ENCODE results near the gene TFB2M. TPM values are rescaled to one million over a fixed set of nuclear protein-coding genes. Genes with fewer than 3 reads are reported as not detected.
"Not testable (repeated sequence)": the region's sequence is repeated elsewhere in the genome, so short reads cannot be mapped to it uniquely, and the experiment has no call there.

The TFB2M gene
- total RNA-seq, 1 donor from 2014 or later: 11.6 TPM

- H3K27ac Mint-ChIP-seq: no peak overlapping the region
Measured at GRCh38 chr1:246607462-246607861, 41.4 kb upstream of the TFB2M start.

DNA sequence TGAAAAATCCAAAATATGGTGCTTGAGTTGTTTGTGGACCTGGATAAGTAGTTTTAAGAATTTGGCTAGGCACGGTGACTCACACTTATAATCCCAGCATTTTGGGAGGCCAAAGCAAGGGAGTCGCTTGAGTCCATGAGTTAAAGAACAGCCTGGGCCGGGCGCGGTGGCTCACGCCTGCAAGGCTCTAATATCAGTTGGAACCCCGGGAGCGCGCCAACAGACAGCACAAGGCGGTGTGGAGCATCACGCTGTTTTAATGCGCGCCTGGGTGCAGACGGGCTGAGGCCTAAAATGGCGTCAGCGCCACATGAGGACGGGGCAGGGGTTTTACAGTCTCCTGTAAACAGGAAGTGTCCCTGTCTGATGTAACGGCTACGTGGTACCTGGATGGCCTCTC is 39.2 kb upstream of the TFB2M start:
- not testable (repeated sequence) for H3K27me3 Mint-ChIP-seq; H3K4me3 Mint-ChIP-seq (ENCODE audit: low read depth); H3K27ac Mint-ChIP-seq; DNase-seq (ENCODE audit: low spot score, unreplicated experiment)
- H3K9me3 Mint-ChIP-seq (ENCODE audit: low read depth): peaks cover 13% of the 10 kb centered on the region
- peaks cover 25% of the 10 kb centered on the region for H3K36me3 Mint-ChIP-seq (ENCODE audit: insufficient read depth)
- H3K4me1 Mint-ChIP-seq (ENCODE audit: low read depth): peaks cover 10% of the 10 kb centered on the region

More at GRCh38 chr1:246607462-246607861, 41.4 kb upstream of the TFB2M start:
- H3K4me1 Mint-ChIP-seq (ENCODE audit: low read depth): peaks cover 6% of the 10 kb centered on the region
- DNase-seq (ENCODE audit: low spot score, unreplicated experiment): no peak
- H3K36me3 Mint-ChIP-seq (ENCODE audit: insufficient read depth): peaks cover 23% of the 10 kb centered on the region
- TF ChIP-seq, protein P1, sequence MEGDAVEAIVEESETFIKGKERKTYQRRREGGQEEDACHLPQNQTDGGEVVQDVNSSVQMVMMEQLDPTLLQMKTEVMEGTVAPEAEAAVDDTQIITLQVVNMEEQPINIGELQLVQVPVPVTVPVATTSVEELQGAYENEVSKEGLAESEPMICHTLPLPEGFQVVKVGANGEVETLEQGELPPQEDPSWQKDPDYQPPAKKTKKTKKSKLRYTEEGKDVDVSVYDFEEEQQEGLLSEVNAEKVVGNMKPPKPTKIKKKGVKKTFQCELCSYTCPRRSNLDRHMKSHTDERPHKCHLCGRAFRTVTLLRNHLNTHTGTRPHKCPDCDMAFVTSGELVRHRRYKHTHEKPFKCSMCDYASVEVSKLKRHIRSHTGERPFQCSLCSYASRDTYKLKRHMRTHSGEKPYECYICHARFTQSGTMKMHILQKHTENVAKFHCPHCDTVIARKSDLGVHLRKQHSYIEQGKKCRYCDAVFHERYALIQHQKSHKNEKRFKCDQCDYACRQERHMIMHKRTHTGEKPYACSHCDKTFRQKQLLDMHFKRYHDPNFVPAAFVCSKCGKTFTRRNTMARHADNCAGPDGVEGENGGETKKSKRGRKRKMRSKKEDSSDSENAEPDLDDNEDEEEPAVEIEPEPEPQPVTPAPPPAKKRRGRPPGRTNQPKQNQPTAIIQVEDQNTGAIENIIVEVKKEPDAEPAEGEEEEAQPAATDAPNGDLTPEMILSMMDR (IDR thresholded peaks at IDR 0.05; ENCODE audit: unreplicated experiment): no peak
- H3K27me3 Mint-ChIP-seq: no peaks in the 10 kb centered on the region
- H3K9me3 Mint-ChIP-seq (ENCODE audit: low read depth): peaks cover 11% of the 10 kb centered on the region
- H3K4me3 Mint-ChIP-seq (ENCODE audit: low read depth): no peak overlapping the region

GRCh38 chr1:246602194-246602593 is 36.1 kb upstream of the TFB2M start:
- DNase-seq (ENCODE audit: low spot score, unreplicated experiment): no peak
- H3K4me3 Mint-ChIP-seq (ENCODE audit: low read depth): no peak overlapping the region

DNA sequence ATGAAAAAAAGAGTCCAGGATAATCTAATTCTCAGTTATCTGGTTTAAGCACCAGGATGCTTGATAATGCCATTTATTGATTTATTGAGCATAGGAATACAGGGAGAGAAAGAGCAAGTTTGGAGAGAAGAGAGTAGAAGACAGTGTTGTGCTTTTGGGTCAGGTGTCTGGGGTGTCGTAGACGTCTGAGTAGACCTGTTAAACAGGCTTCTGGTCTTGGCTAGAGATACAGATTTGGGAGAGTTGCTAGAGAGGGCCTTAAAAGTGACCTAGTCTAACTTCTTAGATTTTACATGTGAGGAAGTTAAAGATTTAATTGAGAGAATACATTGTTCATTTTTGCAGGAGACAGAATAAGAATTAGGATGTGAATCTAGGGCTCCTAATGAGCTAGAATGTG is 34.5 kb upstream of the TFB2M start:
- H3K4me1 Mint-ChIP-seq (ENCODE audit: low read depth): peaks cover 10% of the 10 kb centered on the region

More at GRCh38 chr1:246602194-246602593, 36.1 kb upstream of the TFB2M start:
- Mint-ChIP-seq H3K4me1 (ENCODE audit: low read depth) (peaks cover 10% of the 10 kb centered on the region), H3K27me3 (no peaks in the 10 kb centered on the region), H3K27ac (no peak overlapping the region), H3K36me3 (ENCODE audit: insufficient read depth) (peaks cover 22% of the 10 kb centered on the region), H3K9me3 (ENCODE audit: low read depth) (peaks cover 13% of the 10 kb centered on the region)
- TF ChIP-seq, protein P1 (IDR thresholded peaks at IDR 0.05; ENCODE audit: unreplicated experiment): no peak

GRCh38 chr1:246599315-246599714 is 33.3 kb upstream of the TFB2M start:
- peaks cover 23% of the 10 kb centered on the region for H3K36me3 Mint-ChIP-seq (ENCODE audit: insufficient read depth)
- DNase-seq (ENCODE audit: low spot score, unreplicated experiment): no peak
- H3K9me3 Mint-ChIP-seq (ENCODE audit: low read depth): peaks cover 12% of the 10 kb centered on the region
- TF ChIP-seq, protein P1 (IDR thresholded peaks at IDR 0.05; ENCODE audit: unreplicated experiment): no peak
- H3K4me3 Mint-ChIP-seq (ENCODE audit: low read depth): no peak overlapping the region
- no peak overlapping the region for H3K27ac Mint-ChIP-seq
- peaks cover 10% of the 10 kb centered on the region for H3K4me1 Mint-ChIP-seq (ENCODE audit: low read depth)
- no peaks in the 10 kb centered on the region for H3K27me3 Mint-ChIP-seq

More for the DNA sequence above, 34.5 kb upstream of the TFB2M start:
- Mint-ChIP-seq H3K27me3 (no peaks in the 10 kb centered on the region), H3K4me3 (ENCODE audit: low read depth) (no peak overlapping the region), H3K9me3 (ENCODE audit: low read depth) (peaks cover 13% of the 10 kb centered on the region), H3K36me3 (ENCODE audit: insufficient read depth) (peaks cover 26% of the 10 kb centered on the region), H3K27ac (no peak overlapping the region)
- TF ChIP-seq, protein P1 (IDR thresholded peaks at IDR 0.05; ENCODE audit: unreplicated experiment): no peak
- DNase-seq (ENCODE audit: low spot score, unreplicated experiment): no peak

- peaks cover 10% of the 10 kb centered on the region for H3K4me1 Mint-ChIP-seq (ENCODE audit: low read depth)
- no peak overlapping the region for H3K27ac Mint-ChIP-seq
- no peak overlapping the region for H3K4me3 Mint-ChIP-seq (ENCODE audit: low read depth)
- TF ChIP-seq, protein P1 (IDR thresholded peaks at IDR 0.05; ENCODE audit: unreplicated experiment): no peak
- H3K36me3 Mint-ChIP-seq (ENCODE audit: insufficient read depth): peaks cover 15% of the 10 kb centered on the region
- H3K9me3 Mint-ChIP-seq (ENCODE audit: low read depth): peaks cover 5% of the 10 kb centered on the region
- no peak for DNase-seq (ENCODE audit: low spot score, unreplicated experiment)
- no peaks in the 10 kb centered on the region for H3K27me3 Mint-ChIP-seq
Measured at GRCh38 chr1:246597971-246598370, 31.9 kb upstream of the TFB2M start.
